ENCODE measurements around the gene TP53AIP1. TPM values are rescaled to one million over a fixed set of nuclear protein-coding genes. Genes with fewer than 3 reads are reported as not detected.

The TP53AIP1 gene
- total RNA-seq, 1 experiment from 2014 or later: not detected

DNA sequence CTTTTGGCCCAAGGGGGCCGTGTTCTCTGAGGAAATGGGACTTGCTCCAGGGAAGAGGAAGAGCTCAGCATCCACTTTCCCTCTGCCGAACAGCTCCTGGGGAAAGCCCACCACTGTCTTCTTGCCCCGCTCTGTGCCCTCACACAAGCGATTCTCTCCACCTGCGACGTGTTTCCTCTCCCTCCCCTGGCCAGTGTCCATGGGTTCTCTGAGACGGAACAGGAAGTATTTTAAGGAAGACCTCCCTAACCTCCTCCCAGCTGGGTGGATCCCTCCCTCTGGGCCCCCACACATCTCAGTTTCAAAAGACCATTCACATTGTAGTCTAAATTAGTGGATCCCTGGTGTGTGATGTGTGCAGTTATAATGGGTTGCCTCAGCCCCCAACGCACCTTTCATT lies 1.6 kb downstream of the TP53AIP1 start:
- H3K27me3 ChIP-seq (ENCODE audit: low read length): no peaks in the 10 kb centered on the region
- no peaks in the 10 kb centered on the region for H4K20me1 ChIP-seq (ENCODE audit: insufficient read depth, low read depth, low read length)
- no peak overlapping the region for H3K27ac ChIP-seq (ENCODE audit: low read length)
- H3K9ac ChIP-seq (ENCODE audit: low read length): no peak overlapping the region
- H3K9me3 ChIP-seq (ENCODE audit: low read length): no peaks in the 10 kb centered on the region
- no peaks in the 10 kb centered on the region for H3K36me3 ChIP-seq (ENCODE audit: insufficient read depth, low read length)
- no peaks in the 10 kb centered on the region for H3K4me1 ChIP-seq (ENCODE audit: low read length)
- no peak overlapping the region for H2AFZ ChIP-seq (ENCODE audit: low read length)
- no peaks in the 10 kb centered on the region for H3K9me2 ChIP-seq (replicated peaks; ENCODE audit: insufficient read depth, low read length)
- no peaks in the 10 kb centered on the region for H3K79me2 ChIP-seq (ENCODE audit: low read length)
- H3K4me3 ChIP-seq (ENCODE audit: low read length): no peak overlapping the region
- no peak for DNase-seq
- no peak overlapping the region for H3K4me2 ChIP-seq (ENCODE audit: low read depth, low read length, poor library complexity, severe bottlenecking)

DNA sequence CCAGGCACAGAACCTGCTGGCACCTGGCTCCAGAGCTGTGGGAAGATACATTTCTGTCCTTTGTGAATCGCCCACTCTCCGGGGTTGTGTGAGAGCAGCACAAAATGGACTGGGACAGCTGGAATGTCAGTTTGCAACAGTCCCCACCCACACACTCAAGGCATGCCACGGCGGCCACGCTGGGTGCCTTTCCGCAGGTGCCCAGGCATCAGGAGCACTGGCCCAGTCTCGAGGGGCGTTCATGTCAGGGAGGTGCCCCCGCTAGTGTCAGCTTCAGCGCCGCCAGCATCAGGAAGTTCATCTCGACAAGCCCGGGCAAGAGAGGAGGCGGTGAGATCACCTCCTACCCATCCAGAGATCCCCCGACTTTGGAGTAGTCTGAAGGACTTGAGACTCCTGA lies 2.1 kb downstream of the TP53AIP1 start:
- H3K9me2 ChIP-seq (replicated peaks; ENCODE audit: insufficient read depth, low read length): no peaks in the 10 kb centered on the region
- H3K36me3 ChIP-seq (ENCODE audit: insufficient read depth, low read length): no peaks in the 10 kb centered on the region
- no peaks in the 10 kb centered on the region for H3K79me2 ChIP-seq (ENCODE audit: low read length)
- no peak overlapping the region for H2AFZ ChIP-seq (ENCODE audit: low read length)
- DNase-seq: no peak
- no peak overlapping the region for H3K27ac ChIP-seq (ENCODE audit: low read length)
- H3K4me1 ChIP-seq (ENCODE audit: low read length): no peaks in the 10 kb centered on the region
- no peak overlapping the region for H3K4me3 ChIP-seq (ENCODE audit: low read length)
- no peaks in the 10 kb centered on the region for H3K9me3 ChIP-seq (ENCODE audit: low read length)
- H3K27me3 ChIP-seq (ENCODE audit: low read length): no peaks in the 10 kb centered on the region
- no peak overlapping the region for H3K4me2 ChIP-seq (ENCODE audit: low read depth, low read length, poor library complexity, severe bottlenecking)
- no peaks in the 10 kb centered on the region for H4K20me1 ChIP-seq (ENCODE audit: insufficient read depth, low read depth, low read length)
- H3K9ac ChIP-seq (ENCODE audit: low read length): no peak overlapping the region

DNA sequence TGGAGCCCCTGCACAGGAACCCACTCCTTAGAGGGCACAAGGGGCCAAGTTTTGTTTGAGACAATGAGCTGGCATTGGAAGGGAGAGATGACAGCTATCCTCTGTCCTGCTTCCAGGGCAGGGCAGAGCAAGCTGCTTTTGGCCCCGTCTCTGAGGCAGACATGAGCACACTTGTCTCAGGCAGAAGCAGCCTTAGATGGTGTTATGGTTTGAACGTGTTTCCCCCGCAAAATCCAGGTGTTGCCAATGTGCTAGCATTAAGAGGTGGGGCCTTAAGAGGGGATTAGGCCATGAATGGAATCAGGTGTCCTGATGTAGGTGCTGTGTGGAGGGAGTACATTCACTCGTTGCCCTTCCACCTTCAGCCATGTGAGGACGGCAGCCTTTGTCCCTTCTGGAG lies 2.5 kb downstream of the TP53AIP1 start:
- Histone ChIP-seq H4K20me1 (ENCODE audit: insufficient read depth, low read depth, low read length) (no peaks in the 10 kb centered on the region), H3K4me3 (ENCODE audit: low read length) (no peak overlapping the region), H3K4me2 (ENCODE audit: low read depth, low read length, poor library complexity, severe bottlenecking) (no peak overlapping the region), H3K9ac (ENCODE audit: low read length) (no peak overlapping the region), H2AFZ (ENCODE audit: low read length) (no peak overlapping the region), H3K4me1 (ENCODE audit: low read length) (no peaks in the 10 kb centered on the region), H3K27ac (ENCODE audit: low read length) (no peak overlapping the region), H3K9me3 (ENCODE audit: low read length) (no peaks in the 10 kb centered on the region), H3K36me3 (ENCODE audit: insufficient read depth, low read length) (no peaks in the 10 kb centered on the region), H3K27me3 (ENCODE audit: low read length) (no peaks in the 10 kb centered on the region), H3K79me2 (ENCODE audit: low read length) (no peaks in the 10 kb centered on the region), H3K9me2 (replicated peaks; ENCODE audit: insufficient read depth, low read length) (no peaks in the 10 kb centered on the region)
- DNase-seq: no peak

DNA sequence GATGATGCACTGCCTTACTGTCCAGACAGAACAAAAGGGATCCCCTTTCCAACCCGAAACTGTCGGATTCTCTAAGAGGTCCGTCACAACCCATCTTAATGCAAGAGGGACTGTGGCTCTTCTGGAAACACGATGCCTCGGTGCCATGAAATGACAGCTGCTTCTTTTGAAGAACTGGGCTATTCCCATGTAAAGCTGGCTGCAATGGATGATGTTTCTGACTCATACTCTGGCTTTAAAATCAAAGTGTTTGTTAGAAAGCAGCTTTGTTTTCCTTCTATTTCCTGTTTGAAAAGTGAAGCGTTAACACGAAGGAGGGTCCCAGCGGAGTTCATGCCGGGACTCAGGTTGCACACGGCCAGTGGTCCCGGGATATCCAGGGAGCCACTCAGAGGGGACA lies 3.1 kb downstream of the TP53AIP1 start:
- Histone ChIP-seq H2AFZ (ENCODE audit: low read length) (no peak overlapping the region), H3K9me3 (ENCODE audit: low read length) (no peaks in the 10 kb centered on the region), H3K36me3 (ENCODE audit: insufficient read depth, low read length) (no peaks in the 10 kb centered on the region), H3K79me2 (ENCODE audit: low read length) (no peaks in the 10 kb centered on the region), H3K4me2 (ENCODE audit: low read depth, low read length, poor library complexity, severe bottlenecking) (no peak overlapping the region), H3K27me3 (ENCODE audit: low read length) (no peaks in the 10 kb centered on the region), H3K9ac (ENCODE audit: low read length) (no peak overlapping the region), H4K20me1 (ENCODE audit: insufficient read depth, low read depth, low read length) (no peaks in the 10 kb centered on the region), H3K4me1 (ENCODE audit: low read length) (no peaks in the 10 kb centered on the region), H3K4me3 (ENCODE audit: low read length) (no peak overlapping the region), H3K9me2 (replicated peaks; ENCODE audit: insufficient read depth, low read length) (no peaks in the 10 kb centered on the region), H3K27ac (ENCODE audit: low read length) (no peak overlapping the region)
- DNase-seq: no peak

DNA sequence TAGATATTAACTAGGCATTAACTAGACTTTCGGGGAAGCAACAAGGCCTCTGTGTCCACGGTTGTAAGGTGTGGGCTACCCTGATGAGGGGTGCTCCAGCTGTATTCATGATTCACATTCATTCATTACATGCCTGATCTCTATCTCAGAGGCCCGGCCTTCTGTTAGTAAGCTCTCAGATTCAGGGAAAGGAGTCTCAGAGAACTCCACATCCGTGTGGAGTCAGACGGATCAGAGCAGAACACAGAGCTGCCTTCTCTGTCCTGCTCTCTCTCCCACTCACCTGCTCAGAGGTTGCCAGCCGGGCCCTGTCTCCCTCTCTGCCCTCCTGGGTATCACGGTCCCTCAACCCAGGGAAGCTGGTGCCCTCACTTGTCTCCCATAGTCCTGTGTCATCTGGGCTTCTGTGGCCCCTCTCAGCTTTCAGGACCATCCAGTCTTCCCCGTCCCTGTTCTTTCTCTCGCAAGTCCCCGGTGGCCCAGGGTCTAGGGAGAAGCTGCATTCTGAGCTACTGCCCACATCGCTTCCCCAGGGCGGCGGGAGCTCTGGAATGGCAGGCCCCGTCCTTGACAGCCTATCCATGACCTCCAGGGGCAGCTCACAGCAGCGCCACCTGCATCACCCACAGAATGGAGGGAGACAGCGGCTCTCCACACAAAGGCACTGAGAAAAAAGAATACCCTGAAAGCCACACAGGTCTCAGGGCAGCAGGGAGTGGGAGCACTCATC lies 4.3 kb downstream of the TP53AIP1 start:
- Histone ChIP-seq H3K4me1 (ENCODE audit: low read length) (no peaks in the 10 kb centered on the region), H2AFZ (ENCODE audit: low read length) (no peak overlapping the region), H4K20me1 (ENCODE audit: insufficient read depth, low read depth, low read length) (no peaks in the 10 kb centered on the region), H3K36me3 (ENCODE audit: insufficient read depth, low read length) (no peaks in the 10 kb centered on the region), H3K79me2 (ENCODE audit: low read length) (no peaks in the 10 kb centered on the region), H3K27me3 (ENCODE audit: low read length) (no peaks in the 10 kb centered on the region), H3K9me3 (ENCODE audit: low read length) (no peaks in the 10 kb centered on the region), H3K4me3 (ENCODE audit: low read length) (no peak overlapping the region), H3K27ac (ENCODE audit: low read length) (no peak overlapping the region), H3K4me2 (ENCODE audit: low read depth, low read length, poor library complexity, severe bottlenecking) (no peak overlapping the region), H3K9me2 (replicated peaks; ENCODE audit: insufficient read depth, low read length) (no peaks in the 10 kb centered on the region), H3K9ac (ENCODE audit: low read length) (no peak overlapping the region)
- no peak for DNase-seq

DNA sequence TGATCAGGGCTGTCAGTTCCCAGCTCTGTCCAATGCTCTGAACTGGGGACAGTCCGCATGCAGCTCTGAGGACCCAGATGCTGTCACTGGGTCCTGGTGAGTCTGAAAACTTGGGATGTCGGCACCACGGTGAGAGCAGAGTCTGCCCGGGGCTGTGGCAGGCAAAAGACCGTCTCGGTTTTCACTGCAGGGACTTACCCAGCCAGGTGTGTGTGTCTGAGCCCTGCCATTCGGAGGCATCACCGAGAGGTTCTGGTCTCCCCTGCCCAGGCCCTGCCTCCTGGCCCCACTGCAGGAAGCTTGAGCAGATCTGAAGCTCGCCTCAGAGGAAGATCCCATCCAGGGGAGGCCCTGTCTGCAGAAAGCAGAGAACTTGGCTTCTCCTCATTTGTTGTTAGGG lies 5.2 kb downstream of the TP53AIP1 start:
- no peak overlapping the region for H3K4me3 ChIP-seq (ENCODE audit: low read length)
- no peak for DNase-seq
- no peaks in the 10 kb centered on the region for H3K36me3 ChIP-seq (ENCODE audit: insufficient read depth, low read length)
- no peaks in the 10 kb centered on the region for H3K4me1 ChIP-seq (ENCODE audit: low read length)
- no peak overlapping the region for H3K4me2 ChIP-seq (ENCODE audit: low read depth, low read length, poor library complexity, severe bottlenecking)
- no peak overlapping the region for H2AFZ ChIP-seq (ENCODE audit: low read length)
- H3K9ac ChIP-seq (ENCODE audit: low read length): no peak overlapping the region
- H3K27ac ChIP-seq (ENCODE audit: low read length): no peak overlapping the region
- H3K9me3 ChIP-seq (ENCODE audit: low read length): no peaks in the 10 kb centered on the region
- no peaks in the 10 kb centered on the region for H4K20me1 ChIP-seq (ENCODE audit: insufficient read depth, low read depth, low read length)
- H3K79me2 ChIP-seq (ENCODE audit: low read length): no peaks in the 10 kb centered on the region
- no peaks in the 10 kb centered on the region for H3K27me3 ChIP-seq (ENCODE audit: low read length)
- no peaks in the 10 kb centered on the region for H3K9me2 ChIP-seq (replicated peaks; ENCODE audit: insufficient read depth, low read length)

DNA sequence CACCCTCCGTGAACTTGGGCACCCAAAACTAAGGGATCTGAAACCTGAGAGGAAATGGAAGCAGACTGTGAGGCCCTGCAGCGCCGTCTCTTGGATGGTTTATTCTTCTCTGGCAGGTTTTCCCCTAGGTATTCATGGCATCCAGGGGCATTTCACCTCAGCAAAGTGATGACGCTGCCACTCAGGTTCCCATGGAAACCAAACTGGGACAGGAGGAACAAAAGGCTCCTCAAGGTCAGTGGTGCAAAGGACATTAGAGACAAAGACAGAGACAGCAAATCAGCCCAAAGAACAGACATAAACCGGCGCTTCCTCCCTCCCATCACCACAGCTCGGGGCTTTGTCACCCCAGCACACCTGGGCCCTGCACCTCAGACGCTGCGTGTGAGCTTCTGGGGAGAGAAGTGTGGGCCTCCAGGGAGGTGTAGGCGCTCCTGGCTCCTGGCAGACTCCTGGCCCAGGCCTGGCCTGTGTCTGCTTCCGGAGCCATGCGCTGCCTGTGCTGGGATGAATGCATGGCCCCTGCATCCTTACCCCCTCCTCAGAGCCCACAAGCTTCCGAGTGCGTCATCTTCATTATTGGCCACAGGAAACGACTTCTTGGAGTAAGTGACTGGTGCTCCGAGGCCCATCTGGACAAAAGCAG lies 5.9 kb downstream of the TP53AIP1 start:
- H3K9ac ChIP-seq (ENCODE audit: low read length): no peak overlapping the region
- no peak overlapping the region for H3K4me3 ChIP-seq (ENCODE audit: low read length)
- H3K27ac ChIP-seq (ENCODE audit: low read length): no peak overlapping the region
- no peaks in the 10 kb centered on the region for H3K27me3 ChIP-seq (ENCODE audit: low read length)
- no peaks in the 10 kb centered on the region for H4K20me1 ChIP-seq (ENCODE audit: insufficient read depth, low read depth, low read length)
- no peaks in the 10 kb centered on the region for H3K36me3 ChIP-seq (ENCODE audit: insufficient read depth, low read length)
- H3K4me1 ChIP-seq (ENCODE audit: low read length): no peaks in the 10 kb centered on the region
- H3K4me2 ChIP-seq (ENCODE audit: low read depth, low read length, poor library complexity, severe bottlenecking): no peak overlapping the region
- H2AFZ ChIP-seq (ENCODE audit: low read length): no peak overlapping the region
- no peaks in the 10 kb centered on the region for H3K79me2 ChIP-seq (ENCODE audit: low read length)
- DNase-seq: no peak
- no peaks in the 10 kb centered on the region for H3K9me3 ChIP-seq (ENCODE audit: low read length)
- no peaks in the 10 kb centered on the region for H3K9me2 ChIP-seq (replicated peaks; ENCODE audit: insufficient read depth, low read length)

DNA sequence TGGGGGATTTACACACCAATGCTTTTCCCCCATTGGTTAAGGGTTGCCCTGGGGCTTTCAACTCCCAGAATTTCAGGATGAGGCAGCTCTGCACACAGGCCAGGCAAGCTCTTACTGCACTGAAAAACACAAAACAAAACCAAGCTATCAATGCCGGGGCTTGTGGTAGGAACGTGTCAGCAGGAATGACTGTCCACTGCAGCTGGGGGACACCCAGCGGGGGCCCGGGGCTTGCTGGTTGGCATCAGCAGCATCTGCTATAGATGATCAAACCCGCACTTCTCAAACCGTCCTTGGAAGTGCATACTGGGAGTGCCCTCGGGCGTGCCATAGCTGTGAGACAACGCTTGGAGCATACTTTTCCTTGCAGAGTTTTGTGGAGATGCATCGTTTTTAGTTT lies 7.7 kb downstream of the TP53AIP1 start:
- H3K4me3 ChIP-seq (ENCODE audit: low read length): no peak overlapping the region
- H2AFZ ChIP-seq (ENCODE audit: low read length): no peak overlapping the region
- no peak overlapping the region for H3K27ac ChIP-seq (ENCODE audit: low read length)
- no peaks in the 10 kb centered on the region for H3K27me3 ChIP-seq (ENCODE audit: low read length)
- H3K36me3 ChIP-seq (ENCODE audit: insufficient read depth, low read length): no peaks in the 10 kb centered on the region
- H3K79me2 ChIP-seq (ENCODE audit: low read length): no peaks in the 10 kb centered on the region
- H3K9me3 ChIP-seq (ENCODE audit: low read length): no peaks in the 10 kb centered on the region
- no peak overlapping the region for H3K9ac ChIP-seq (ENCODE audit: low read length)
- no peak for DNase-seq
- H3K4me1 ChIP-seq (ENCODE audit: low read length): no peaks in the 10 kb centered on the region
- H3K4me2 ChIP-seq (ENCODE audit: low read depth, low read length, poor library complexity, severe bottlenecking): no peak overlapping the region
- no peaks in the 10 kb centered on the region for H4K20me1 ChIP-seq (ENCODE audit: insufficient read depth, low read depth, low read length)
- no peaks in the 10 kb centered on the region for H3K9me2 ChIP-seq (replicated peaks; ENCODE audit: insufficient read depth, low read length)
